Measurements from ENCODE around the gene MAG.
A peak's percentile ranks its signal among the peaks of the same experiment; 100 is the strongest.

Gene MAG
- total RNA-seq = 0 to 0.17 reads per million in 2 experiments

- DNase-seq (ENCODE audit: low read depth) = no peak
Observed at GRCh38 chr19:35291916-35292315, at the start of gene MAG. Gene MAG (plus strand): TSS chr19:35292161. CDS start chr19:35295409, 3,248 bp downstream.

GRCh38 chr19:35246466-35247092 lies 45.4 kb upstream of the MAG start:
- DNase-seq (ENCODE audit: low read depth) = no peak

GRCh38 chr19:35247526-35248309 lies 44.2 kb upstream of the MAG start:
- no peak for DNase-seq (ENCODE audit: low read depth)

GRCh38 chr19:35248310-35249145 lies 43.4 kb upstream of the MAG start, which contains the start of gene LSR:
Gene LSR (plus strand): TSS chr19:35249002. CDS start chr19:35249023, 21 bp downstream.
- DNase-seq (ENCODE audit: low read depth) = peak; percentile 54

- no peak for DNase-seq (ENCODE audit: low read depth)
Observed at GRCh38 chr19:35249146-35249847, 42.7 kb upstream of the MAG start.

- DNase-seq (ENCODE audit: low read depth) = no peak
Observed at GRCh38 chr19:35249848-35250711, 41.9 kb upstream of the MAG start.

GRCh38 chr19:35251456-35251855 lies 40.5 kb upstream of the MAG start:
- no peak for DNase-seq (ENCODE audit: low read depth)

GRCh38 chr19:35253316-35254286 lies 38.4 kb upstream of the MAG start:
- no peak for DNase-seq (ENCODE audit: low read depth)

- DNase-seq (ENCODE audit: low read depth) = no peak
Observed at GRCh38 chr19:35254341-35255297, 37.3 kb upstream of the MAG start.

GRCh38 chr19:35256566-35256965 lies 35.4 kb upstream of the MAG start:
- DNase-seq (ENCODE audit: low read depth) = no peak

- DNase-seq (ENCODE audit: low read depth) = no peak
Observed at GRCh38 chr19:35257113-35257461, 34.9 kb upstream of the MAG start.

- DNase-seq (ENCODE audit: low read depth) = no peak
Observed at GRCh38 chr19:35260694-35261304, 31.2 kb upstream of the MAG start.

- DNase-seq (ENCODE audit: low read depth) = no peak
Observed at GRCh38 chr19:35261356-35262100, 30.4 kb upstream of the MAG start.

GRCh38 chr19:35262101-35262761 lies 29.7 kb upstream of the MAG start:
- DNase-seq (ENCODE audit: low read depth) = no peak

- no peak for DNase-seq (ENCODE audit: low read depth)
Observed at GRCh38 chr19:35264268-35265125, 27.5 kb upstream of the MAG start.
